Type B pancreatic cell (in vitro differentiated cells): ENCODE data around the gene GORASP1. TPM values are rescaled to one million over a fixed set of nuclear protein-coding genes. Genes with fewer than 3 reads are reported as not detected.

ENCODE experiments used
- DNase-seq: peaks from one replicate; pipeline ENCODE4 v3.0.0; 2021; ENCODE audit warnings: mixed read lengths; ENCODE audit not compliant: unreplicated experiment; ENCODE audit errors: extremely low spot score
- H3K27ac Mint-ChIP-seq: 2 replicates; pipeline ENCODE4 v1.8.0; 2021; ENCODE audit warnings: mild to moderate bottlenecking, mixed read lengths
- H3K27me3 Mint-ChIP-seq: 2 replicates; pipeline ENCODE4 v1.8.0; 2021; ENCODE audit warnings: mixed read lengths
- H3K36me3 Mint-ChIP-seq: 2 replicates; pipeline ENCODE4 v1.8.0; 2021; ENCODE audit warnings: mixed read lengths
- H3K4me1 Mint-ChIP-seq: one replicate; pipeline ENCODE4 v1.8.0; 2021; ENCODE audit warnings: mixed read lengths; ENCODE audit not compliant: unreplicated experiment
- H3K4me3 Mint-ChIP-seq: 2 replicates; pipeline ENCODE4 v1.8.0; 2021; ENCODE audit warnings: mild to moderate bottlenecking, mixed read lengths
- H3K9me3 Mint-ChIP-seq: 2 replicates; pipeline ENCODE4 v1.8.0; 2021; ENCODE audit warnings: mixed read lengths
- CTCF ChIP-seq: fragments of 200-600 bp; sonication (generic); conservative IDR thresholded peaks from 2 replicates; pipeline ENCODE4 v1.5.0; 2021; ENCODE audit warnings: antibody characterized with exemption, mild to moderate bottlenecking
- total RNA-seq: library from RNA; stranded (reverse); gene quantifications from 2 replicates; pipeline ENCODE4 v1.2.1, GENCODE V29; 2021; ENCODE audit warnings: low replicate concordance

Gene GORASP1
- total RNA-seq, 1 donor from 2014 or later = 76.5 TPM

GRCh38 chr3:39142067-39142466 lies 34.6 kb upstream of the GORASP1 start:
- Mint-ChIP-seq H3K9me3 (no peaks in the 10 kb centered on the region), H3K4me1 (peaks cover 20% of the 10 kb centered on the region), H3K4me3 (no peak overlapping the region), H3K27me3 (no peaks in the 10 kb centered on the region), H3K27ac (peak overlapping the region; percentile 83), H3K36me3 (peaks cover 29% of the 10 kb centered on the region)
- DNase-seq = no peak
- no peak for TF ChIP-seq CTCF

GRCh38 chr3:39141171-39141995 lies 34.0 kb upstream of the GORASP1 start:
- Mint-ChIP-seq H3K4me3 (peak overlapping the region; percentile 60), H3K27ac (peak overlapping the region; percentile 83), H3K9me3 (no peaks in the 10 kb centered on the region), H3K4me1 (peaks cover 14% of the 10 kb centered on the region), H3K27me3 (no peaks in the 10 kb centered on the region), H3K36me3 (peaks cover 26% of the 10 kb centered on the region)
- no peak for TF ChIP-seq CTCF
- no peak for DNase-seq

GRCh38 chr3:39140341-39140971 lies 33.0 kb upstream of the GORASP1 start:
- Mint-ChIP-seq H3K27ac (peak overlapping the region; percentile 83), H3K4me1 (peaks cover 6% of the 10 kb centered on the region), H3K4me3 (peak overlapping the region; percentile 56), H3K36me3 (peaks cover 21% of the 10 kb centered on the region), H3K9me3 (no peaks in the 10 kb centered on the region), H3K27me3 (no peaks in the 10 kb centered on the region)
- no peak for TF ChIP-seq CTCF
- no peak for DNase-seq

GRCh38 chr3:39139442-39139841 lies 32.0 kb upstream of the GORASP1 start:
- DNase-seq = no peak
- Mint-ChIP-seq H3K36me3 (peaks cover 17% of the 10 kb centered on the region), H3K27ac (no peak overlapping the region), H3K4me3 (no peak overlapping the region), H3K4me1 (peaks cover 6% of the 10 kb centered on the region), H3K9me3 (no peaks in the 10 kb centered on the region), H3K27me3 (no peaks in the 10 kb centered on the region)
- no peak for TF ChIP-seq CTCF

- Mint-ChIP-seq H3K36me3 (peaks cover 15% of the 10 kb centered on the region), H3K9me3 (no peaks in the 10 kb centered on the region), H3K27me3 (no peaks in the 10 kb centered on the region), H3K27ac (no peak overlapping the region), H3K4me1 (peaks cover 6% of the 10 kb centered on the region), H3K4me3 (no peak overlapping the region)
- TF ChIP-seq CTCF = no peak
- no peak for DNase-seq
Observed at GRCh38 chr3:39138804-39139415, 31.5 kb upstream of the GORASP1 start.
